RPMI8226 (cell line): ENCODE measurements around the gene NAIF1.
"Not testable (repeated sequence)": the region's sequence is repeated elsewhere in the genome, so short reads cannot be mapped to it uniquely, and the experiment has no call there.

Experiments
- DNase-seq: peaks from one replicate; pipeline ENCODE4 v3.0.0-alpha.2; 2015

The NAIF1 gene

GRCh38 chr9:128056887-128057723 is 10.0 kb downstream of the NAIF1 start:
- no peak for DNase-seq

- no peak for DNase-seq
Observed at GRCh38 chr9:128056086-128056485, 11.0 kb downstream of the NAIF1 start.

GRCh38 chr9:128055344-128056040 is 11.6 kb downstream of the NAIF1 start:
- DNase-seq: no peak

- DNase-seq: no peak
Observed at GRCh38 chr9:128054087-128054486, 13.0 kb downstream of the NAIF1 start.

GRCh38 chr9:128053560-128053959 is 13.6 kb downstream of the NAIF1 start:
- DNase-seq: no peak

GRCh38 chr9:128051932-128052709 is 15.0 kb downstream of the NAIF1 start:
- peak; percentile 92 for DNase-seq

- DNase-seq: no peak
Observed at GRCh38 chr9:128049843-128050242, 17.3 kb downstream of the NAIF1 start.

GRCh38 chr9:128048663-128049062 is 18.5 kb downstream of the NAIF1 start:
- no peak for DNase-seq

- DNase-seq: no peak
Observed at GRCh38 chr9:128047231-128047630, 19.9 kb downstream of the NAIF1 start.

GRCh38 chr9:128045831-128046230 is 21.3 kb downstream of the NAIF1 start:
- DNase-seq: no peak

GRCh38 chr9:128045409-128045808 is 21.7 kb downstream of the NAIF1 start:
- DNase-seq: not testable (repeated sequence)

GRCh38 chr9:128043467-128043868 is 23.7 kb downstream of the NAIF1 start:
- no peak for DNase-seq

- no peak for DNase-seq
Observed at GRCh38 chr9:128042043-128042442, 25.1 kb downstream of the NAIF1 start.

GRCh38 chr9:128040783-128041182 is 26.3 kb downstream of the NAIF1 start:
- not testable (repeated sequence) for DNase-seq

- DNase-seq: not testable (repeated sequence)
Observed at GRCh38 chr9:128036522-128036921, 30.6 kb downstream of the NAIF1 start.

GRCh38 chr9:128034821-128035652 is 32.1 kb downstream of the NAIF1 start:
- DNase-seq: peak; percentile 94

- no peak for DNase-seq
Observed at GRCh38 chr9:128033609-128034008, 33.5 kb downstream of the NAIF1 start.

- DNase-seq: no peak
Observed at GRCh38 chr9:128027705-128028104, 39.4 kb downstream of the NAIF1 start.

- no peak for DNase-seq
Observed at GRCh38 chr9:128026773-128027541, 40.2 kb downstream of the NAIF1 start.

GRCh38 chr9:128026255-128026772 is 40.8 kb downstream of the NAIF1 start:
- DNase-seq: no peak

- DNase-seq: no peak
Observed at GRCh38 chr9:128025736-128026135, 41.4 kb downstream of the NAIF1 start.
